Kidney tubule cell (primary cell): ENCODE data around the gene CRYBG3.
"Not testable (repeated sequence)": the region's sequence is repeated elsewhere in the genome, so short reads cannot be mapped to it uniquely, and the experiment has no call there.

Experiments used
- DNase-seq: peaks from one replicate; pipeline ENCODE4 v3.0.0-alpha.2; 2018; ENCODE audit warnings: low spot score

CRYBG3 gene

DNA sequence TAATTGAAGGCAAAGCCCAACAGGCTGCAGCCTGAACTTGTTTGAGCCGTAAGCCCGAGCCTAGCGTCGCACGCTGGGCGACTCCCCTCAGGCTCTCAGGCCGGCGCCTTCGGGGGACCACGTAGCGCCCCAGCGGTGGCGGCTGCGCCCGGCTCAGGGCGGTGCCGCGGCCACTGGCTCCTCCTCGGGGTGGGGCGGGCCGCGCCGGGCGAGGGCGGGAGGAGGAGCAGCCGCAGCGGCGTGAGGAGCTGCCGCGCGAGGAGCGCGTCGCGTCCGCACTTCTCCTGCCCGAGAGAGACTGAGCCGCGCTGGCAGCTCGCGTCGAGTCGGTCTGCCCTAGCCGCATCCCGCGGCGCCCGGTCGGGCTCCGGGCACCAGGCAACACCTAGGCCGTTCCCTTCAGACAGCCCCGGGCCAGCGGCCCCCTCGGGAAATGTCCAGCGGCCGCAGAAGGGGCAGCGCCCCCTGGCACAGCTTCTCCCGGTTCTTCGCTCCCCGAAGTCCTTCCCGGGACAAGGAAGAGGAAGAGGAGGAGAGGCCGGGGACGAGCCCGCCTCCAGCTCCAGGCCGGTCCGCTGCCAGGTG is at the start of gene CRYBG3:
Gene CRYBG3 (plus strand): TSS at position 238 of the 585 bp plus-strand sequence. CDS start 196 bp downstream, at position 434.
- DNase-seq = peak; percentile 89

DNA sequence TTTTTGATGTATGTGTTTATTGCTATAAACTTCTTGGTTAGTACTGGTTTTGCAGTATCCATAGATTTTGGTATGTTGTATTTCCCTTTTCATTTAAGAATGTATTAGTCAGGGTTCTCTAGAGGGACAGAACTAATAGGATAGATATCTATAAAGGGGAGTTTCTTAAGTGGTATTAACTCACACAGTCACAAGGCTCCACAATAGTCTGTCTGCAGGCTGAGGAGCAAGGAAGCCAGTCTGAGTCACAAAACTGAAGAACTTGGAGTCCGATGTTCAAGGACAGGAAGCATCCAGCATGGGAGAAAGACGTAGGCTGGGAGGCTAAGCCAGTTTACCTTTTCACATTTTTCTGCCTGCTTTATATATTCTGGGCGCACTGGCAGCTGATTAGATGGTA is 48.9 kb upstream of the CRYBG3 start:
- DNase-seq = no peak

DNA sequence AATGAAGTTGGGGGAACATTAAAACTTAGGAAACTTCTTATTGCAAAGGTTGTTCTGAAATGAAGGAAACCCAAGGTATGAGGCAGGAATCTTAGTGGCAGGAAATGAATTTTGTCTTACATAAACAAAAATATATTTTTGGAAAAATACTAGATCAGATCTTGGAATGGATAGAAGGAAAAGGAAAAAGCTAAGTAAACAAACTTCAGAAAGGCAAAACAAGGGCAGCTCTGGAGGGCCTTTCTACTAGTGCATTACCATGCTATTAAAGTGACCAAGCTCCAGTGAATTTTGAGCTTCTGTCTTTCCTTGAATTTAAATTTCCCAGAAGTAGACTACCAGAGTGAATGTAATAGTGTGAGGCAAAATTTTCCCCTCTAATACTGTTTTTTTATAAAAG is 43.7 kb upstream of the CRYBG3 start:
- DNase-seq = no peak

DNA sequence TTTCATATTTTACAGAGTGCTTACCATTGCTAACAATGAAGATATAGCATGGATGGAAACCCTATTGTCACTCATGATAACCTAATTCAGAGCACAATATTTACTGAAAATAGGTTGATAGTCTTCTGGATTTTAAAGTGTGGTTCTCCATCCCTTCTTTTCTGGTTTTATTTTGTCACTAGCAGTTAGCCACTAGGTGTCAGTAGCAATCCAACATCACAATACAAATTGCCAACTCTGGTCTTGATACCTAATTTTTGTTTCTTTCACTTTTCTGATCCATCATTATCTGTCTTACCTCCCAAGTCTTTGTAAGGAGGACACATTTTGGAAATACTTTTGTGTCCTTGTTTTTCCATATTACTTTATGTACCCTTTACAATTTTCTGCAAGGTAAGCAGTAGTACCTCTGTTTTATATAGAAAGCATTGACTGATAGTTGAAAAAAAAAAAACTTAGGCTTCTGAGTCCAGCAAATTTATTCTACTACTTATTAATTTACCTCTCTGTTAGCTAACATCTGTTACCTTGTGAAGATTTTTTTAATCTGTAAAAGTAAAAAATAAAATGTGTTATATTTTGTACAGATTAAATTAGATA is 28.3 kb upstream of the CRYBG3 start:
- DNase-seq = peak; percentile 55

DNA sequence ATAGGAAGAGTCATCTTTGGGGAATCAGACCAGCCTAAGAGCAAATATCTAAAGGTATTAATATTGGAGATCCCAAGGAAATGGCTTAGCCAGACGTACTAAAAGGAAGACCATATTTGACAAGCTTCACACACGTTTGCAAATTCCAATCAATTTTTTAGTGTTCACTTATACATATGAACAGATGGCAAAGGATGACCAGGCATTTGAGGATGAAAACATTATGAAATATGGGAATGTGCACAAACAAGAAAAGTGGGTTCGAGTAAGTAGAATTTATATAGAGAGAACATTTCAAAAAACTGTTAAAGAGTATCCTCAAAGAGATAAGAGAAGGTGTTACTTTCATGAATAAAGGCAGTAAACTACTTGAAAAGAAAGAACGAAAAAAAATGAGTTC is 25.9 kb upstream of the CRYBG3 start:
- no peak for DNase-seq

DNA sequence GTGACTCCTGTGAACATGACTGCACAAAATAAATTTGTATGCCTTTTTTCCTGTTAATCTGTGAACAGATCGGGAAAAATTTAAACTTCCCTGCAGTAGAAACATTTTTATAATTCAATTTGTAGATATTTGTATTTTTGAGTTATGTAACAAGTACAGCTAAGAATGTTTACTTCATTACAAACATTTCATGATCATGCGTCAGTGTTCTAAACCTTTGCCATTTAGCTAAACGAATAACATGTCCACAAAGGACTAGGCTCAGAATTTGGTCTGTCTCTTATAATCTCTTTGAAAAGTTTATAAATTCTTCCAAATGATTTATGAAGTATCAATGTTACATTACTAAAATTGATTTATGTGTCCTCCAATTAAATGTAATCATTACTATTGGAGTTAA is 17.3 kb upstream of the CRYBG3 start:
- DNase-seq = no peak

DNA sequence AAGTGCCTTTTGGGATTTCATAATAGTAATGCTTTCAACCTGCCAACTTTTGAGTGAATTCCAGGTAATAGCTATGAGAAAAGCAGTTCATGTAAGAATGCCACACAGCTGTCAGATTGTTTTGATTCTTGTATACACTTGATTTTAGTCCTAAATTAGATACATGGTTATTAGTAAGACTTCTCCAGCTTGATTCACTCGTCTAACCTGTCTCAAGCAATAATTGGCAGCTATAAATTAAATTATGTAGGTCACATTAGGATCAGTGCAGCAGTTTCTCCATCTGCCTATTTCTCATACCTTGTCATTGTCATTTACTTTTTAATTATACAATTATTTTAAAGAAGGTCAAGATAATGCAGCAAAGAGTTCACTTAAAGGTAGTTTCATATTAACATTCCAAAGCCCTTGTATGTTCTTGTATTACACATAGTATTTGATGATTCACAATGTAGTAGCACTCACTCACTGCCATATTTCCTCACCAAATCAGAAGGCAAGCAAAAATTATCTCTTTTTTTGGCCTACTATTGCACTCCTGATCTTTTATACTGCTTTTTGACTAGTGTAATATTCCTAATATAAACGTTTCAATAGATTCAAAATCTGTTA is 10.9 kb upstream of the CRYBG3 start:
- DNase-seq = peak; percentile 33

DNA sequence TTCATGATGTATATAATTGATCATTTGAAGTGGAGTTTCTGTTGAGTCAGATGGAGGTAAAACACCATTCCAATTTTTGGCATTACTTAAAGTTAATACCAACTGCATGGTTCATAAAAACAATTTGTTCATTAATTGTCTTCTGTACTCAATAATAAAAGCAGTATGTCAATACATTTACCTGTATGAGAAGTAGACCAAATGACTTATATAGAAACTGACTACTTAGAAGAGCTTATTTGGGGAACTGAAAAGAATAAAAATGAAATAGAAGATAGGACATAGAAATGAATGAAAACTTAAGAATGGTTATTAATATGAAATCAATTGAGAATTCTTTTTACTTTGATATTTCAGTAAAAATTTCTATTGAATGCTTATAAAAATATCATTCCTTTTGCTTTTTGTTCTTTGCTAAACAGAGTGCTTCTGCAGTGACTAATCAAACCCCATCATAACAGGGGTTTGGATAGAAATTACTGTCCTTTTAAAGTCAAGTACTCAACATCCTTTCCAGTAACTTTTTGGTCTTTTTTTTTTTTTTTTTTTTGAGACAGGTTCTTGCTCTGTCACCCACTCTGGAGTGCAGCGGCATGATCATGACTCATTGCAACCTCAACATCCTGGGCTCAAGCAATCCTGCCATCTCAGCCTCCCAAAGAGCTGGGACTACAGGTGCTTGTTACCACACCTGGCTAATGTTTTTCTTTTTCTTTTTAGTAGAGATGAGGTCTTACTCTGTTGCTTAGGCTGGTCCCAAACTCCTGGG is 6.5 kb upstream of the CRYBG3 start:
- peak; percentile 84 for DNase-seq

DNA sequence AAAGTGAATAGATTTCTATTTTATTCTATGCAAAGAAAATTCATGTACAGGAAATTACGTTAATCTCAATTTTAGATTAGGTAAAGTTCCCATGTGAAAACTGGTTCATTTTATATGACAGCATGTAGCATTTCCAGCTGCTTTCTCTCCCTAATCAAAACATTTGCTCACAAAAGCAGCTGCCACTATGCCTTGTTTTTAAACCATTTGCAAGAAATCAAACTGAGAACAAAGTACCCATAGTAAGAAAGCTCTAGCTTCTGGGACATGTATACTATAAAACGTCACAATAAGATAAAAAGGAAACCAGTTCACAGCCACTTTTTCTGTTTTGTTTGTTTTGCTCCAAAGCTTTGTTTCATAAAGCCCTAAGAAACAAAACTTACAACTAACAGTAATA is 5.0 kb upstream of the CRYBG3 start:
- no peak for DNase-seq

DNA sequence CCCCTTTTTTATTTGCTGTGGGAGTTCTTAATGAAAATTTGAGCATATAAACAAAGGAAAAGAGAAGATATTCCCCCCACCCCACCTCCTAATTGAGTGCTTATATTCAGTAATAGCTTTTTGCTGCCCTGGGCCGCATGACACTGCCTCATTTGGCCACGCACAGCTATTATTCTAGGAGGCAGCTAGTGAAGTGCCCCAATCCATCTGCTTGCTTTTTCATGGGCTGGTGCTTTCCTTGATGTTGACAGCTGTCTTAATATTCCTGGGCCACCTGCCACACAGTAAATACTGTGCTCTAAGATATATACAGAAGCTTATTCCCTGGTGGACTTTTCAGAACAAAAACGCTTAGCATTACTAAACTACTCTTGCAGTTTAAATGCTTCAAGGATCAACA is 3.8 kb upstream of the CRYBG3 start:
- DNase-seq = no peak

DNA sequence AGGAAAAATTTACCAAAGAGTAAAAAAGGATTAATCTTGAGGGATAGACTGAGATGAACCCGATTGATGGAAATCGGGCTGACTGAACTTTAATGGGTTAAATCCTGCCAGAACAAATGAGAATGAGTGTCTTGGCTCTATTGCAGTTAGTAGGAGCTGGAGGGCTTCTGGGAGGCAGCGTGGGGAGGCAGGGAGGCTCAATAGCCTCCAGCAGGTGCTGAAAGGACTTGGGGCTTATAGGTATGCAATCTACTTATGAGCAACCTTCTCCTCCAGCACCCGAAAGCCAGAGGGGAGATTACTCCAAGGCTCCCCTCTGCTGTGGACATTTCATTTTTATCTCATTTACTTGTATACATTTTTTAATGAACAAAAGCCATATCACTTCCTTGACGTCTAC is 1.0 kb upstream of the CRYBG3 start:
- DNase-seq = no peak

DNA sequence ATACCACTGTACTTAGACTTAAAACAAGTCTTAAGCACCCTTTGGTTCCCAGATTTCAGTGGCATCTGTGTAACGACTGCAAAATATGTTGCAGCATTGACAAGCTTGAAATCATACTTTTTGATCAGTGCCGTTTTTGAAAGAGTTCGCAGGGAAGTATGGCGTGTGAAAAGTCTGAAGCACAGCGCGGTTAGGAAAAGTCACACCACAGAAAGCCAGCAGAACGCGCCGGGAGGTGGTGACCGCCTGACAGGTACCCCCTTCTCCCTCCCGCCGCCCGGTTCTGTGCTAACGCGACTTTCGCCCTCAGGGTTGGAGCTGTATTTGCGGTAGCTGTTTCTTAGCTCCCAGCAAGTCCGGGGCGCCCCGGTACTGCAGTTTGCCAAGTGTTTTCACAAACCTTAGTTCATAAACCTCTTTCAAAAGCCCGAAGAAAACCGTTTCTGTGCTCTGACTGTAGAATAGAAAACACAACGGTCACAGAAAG is 481 bp upstream of the CRYBG3 start:
- no peak for DNase-seq

DNA sequence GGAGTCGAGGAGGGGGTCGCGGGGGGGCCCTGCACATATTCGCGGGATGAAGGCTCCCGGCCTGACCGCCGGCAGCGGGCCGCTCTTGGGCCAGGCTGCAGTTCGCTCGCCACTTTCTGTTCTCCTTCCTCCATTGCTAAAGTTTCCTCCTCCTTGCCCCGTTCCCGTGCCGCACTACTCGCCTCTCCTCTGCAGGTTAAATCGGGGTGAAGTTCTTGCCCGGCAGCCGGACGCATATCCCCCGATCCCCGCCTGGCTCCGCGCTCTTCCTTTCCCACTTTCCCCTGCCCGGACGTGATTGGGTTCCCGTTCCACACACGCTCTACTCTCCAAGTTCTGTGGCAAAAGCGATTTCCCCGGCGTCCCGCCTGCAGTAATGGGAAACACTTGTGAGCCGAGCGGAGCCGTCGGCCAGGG is 556 bp downstream of the CRYBG3 start:
- DNase-seq = peak; percentile 61

DNA sequence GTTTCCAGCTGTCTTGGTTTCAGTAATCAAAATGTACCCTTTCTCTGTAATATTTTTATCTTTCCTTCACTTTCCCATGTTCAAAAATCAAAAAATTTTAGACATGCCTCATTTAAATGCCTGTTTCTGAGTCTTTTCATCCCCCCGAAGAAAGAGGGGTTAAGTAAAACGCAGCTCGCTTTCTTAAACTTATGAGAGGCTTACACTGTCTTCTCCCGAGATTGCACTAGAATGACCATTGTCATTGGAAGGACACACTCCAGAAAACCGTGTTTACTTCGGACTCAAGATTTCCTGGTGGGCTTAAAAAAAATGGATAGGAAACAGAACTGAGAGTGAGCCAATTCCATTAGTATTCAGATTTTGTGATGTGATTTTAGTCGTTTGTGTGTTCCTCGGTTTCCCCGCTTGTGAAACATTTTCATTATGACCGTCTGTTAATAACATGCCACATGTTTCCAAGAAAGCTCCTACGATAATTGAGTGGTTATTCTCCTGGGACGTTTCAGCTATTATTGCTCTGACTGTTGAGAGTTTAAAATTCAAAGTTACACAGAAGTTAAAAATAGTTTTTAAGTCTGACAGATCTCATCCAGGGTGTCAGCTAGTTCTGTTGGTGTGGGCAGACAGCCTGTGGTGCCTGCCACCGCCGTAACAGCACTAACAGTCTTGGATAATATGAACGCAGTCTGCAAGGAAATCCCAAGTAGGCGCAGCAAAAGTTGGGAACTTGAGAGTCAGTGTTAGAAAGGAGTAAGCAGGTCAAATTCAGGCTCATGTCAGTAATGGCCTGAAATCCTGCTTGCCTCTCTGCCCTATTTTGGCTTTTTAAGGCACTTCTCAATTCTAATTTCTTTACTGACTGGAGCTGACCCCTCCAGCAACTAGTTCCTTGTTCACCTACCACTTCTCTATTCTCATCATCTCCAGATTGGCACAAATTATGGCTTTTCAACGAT is 1.5 kb downstream of the CRYBG3 start:
- DNase-seq = peak; percentile 7

DNA sequence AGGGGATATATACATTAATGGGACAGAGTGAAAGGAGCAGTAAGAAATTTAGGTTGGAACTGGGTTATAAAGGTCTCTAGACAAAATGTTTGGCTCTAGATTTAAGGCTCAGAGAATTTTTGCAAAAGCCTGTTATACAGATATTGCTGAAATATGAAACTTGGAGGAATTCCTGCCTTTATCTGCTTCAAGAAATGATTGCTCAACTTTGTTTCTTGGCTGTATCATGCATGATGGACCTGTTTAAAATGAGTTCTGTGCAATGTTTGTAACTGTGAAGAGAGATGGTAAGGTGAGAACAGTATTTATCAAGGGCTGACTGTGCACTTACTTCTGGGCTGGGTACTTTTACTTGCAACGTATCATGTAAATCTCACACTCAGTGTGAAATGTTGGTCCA is 3.3 kb downstream of the CRYBG3 start:
- no peak for DNase-seq

DNA sequence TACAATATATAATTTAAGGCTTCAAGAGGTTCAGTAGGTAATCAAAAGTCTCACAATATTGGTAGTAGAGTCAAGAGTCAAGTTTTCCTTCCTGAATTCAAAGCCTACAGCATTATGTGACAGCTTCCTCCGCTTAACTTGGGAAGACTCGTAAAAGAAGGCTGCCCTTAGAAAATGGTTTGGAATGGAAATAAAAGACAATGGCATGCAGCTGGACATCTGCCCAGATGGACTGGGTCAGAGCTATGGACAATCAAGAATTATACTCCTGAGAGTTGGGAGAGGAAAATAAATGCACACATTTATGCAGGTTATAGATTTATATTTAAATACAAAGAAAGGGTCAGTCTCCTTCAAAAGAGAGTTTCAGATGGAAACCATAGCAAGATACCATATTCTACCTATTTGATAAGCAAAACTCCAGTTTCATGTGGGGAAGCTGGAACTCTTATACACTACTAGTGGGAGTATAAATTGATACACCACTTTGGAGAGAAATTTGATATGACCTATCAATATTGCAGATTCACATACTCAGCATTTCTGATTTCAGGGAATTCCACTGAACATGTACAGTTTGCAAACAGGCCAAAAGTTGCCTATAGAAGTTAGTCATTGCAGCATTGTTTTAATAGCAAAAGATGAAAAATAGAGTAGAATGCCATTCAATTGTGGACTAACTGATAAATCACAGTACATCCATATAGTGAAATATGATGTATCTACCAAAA is 6.1 kb downstream of the CRYBG3 start:
- no peak for DNase-seq

DNA sequence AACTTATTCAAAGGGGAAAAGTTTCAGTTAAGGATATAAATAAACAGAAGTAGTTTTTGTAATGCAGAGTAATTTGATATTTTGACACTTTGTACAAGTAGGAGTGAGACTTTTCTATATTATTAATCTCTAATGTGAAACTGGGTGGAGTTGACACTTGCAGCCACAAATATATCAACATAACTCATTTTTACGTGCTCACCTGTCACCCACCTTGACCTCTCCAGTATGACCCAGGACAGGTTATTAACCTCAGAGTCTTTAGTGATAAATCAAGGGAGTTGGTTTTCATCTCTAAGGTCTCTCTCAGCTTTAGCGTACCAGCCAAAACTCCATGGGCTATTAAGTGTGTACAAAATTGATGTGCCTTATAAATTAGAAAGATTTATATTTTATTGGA is 7.4 kb downstream of the CRYBG3 start:
- no peak for DNase-seq

DNA sequence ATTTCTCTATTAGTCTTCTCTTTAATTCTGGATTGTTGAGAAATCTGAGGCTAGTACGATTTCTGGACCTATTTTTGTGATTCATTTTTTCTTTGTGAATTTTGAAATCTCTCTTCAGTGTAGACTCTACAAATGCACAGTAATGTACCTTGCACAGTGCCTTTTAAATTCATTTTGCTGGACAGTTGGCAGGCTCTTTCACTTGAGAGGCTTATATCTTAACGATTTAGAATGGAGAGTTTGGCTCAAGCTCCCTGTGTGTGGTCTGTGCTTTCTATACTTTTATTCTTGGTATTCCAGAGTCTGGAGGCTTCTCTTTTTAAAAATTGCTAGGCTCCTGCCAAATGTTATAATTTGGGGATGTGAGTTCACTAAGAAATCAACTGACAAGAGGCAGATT is 8.8 kb downstream of the CRYBG3 start:
- DNase-seq = no peak

DNA sequence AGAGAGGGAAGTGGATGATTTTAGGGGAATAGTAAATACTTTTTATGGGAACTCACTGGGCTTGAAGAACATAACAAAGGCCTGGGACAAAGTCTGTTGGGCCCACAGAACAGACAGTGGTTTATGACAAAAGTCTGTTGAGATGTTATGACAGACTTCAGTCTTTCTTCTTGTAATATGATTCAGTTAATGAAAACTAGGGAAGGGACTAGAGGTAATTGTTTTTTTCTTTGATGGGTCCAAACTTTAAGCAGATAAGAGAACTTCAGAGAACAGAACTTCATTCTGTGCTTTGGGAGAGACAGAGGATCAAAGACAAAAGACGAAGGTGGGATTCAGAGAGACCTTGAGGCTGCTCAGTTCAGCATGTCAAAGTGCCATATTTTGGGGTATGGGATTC is 9.3 kb downstream of the CRYBG3 start:
- DNase-seq = no peak

DNA sequence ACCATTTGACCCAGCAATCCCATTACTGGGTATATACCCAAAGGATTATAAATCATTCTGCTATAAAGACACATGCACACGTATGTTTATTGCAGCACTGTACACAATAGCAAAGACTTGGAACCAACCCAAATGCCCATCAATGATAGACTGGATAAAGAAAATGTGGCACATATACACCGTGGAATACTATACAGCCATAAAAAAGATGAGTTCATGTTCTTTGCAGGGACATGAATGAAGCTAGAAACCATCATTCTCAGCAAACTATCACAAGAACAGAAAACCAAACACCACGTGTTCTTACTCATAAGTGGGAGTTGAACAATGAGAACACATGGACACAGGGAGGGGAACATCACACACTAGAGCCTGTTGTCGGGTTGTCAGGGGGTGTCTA is 11.4 kb downstream of the CRYBG3 start:
- not testable (repeated sequence) for DNase-seq

DNA sequence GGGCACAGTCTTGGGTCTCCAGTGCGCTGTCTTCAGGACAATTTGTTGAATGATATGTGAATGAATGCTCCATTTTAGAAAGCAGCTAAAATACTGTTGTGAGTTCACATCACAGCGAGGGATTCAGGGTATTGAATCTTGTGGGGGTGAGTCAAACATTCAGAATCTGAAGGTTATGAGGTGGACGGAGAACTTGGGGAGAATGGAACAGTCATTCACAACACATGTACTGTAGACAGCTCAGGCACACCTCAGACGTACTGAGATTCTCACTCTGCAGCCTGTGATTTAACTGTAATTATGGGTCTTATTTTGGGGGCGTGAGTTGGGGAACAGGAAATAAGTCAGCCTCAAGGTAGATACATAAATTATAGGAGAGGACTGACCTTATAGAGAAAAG is 13.9 kb downstream of the CRYBG3 start:
- DNase-seq = no peak
